ENCODE results near the gene CRIM1.

DNA sequence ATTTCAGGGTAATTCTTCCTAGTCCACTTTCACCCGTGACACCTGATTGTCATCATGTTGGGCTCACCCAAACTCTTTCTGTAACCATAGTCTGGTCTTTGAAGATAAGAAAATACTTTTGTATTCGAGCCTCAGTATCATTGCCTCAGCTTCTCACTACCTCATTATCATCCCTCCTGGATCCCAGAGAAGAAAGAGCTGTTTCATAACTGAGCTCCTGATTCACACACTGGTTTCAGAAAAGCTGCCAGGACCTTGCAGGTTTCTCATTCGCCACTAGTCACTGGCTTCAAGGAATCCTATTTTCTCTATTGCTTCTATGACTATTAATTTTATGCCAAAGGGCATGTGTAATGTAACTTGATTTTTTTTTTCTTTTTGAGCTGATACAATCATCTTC, 2.9 kb upstream of the CRIM1 start:
- TF ChIP-seq, protein P1, sequence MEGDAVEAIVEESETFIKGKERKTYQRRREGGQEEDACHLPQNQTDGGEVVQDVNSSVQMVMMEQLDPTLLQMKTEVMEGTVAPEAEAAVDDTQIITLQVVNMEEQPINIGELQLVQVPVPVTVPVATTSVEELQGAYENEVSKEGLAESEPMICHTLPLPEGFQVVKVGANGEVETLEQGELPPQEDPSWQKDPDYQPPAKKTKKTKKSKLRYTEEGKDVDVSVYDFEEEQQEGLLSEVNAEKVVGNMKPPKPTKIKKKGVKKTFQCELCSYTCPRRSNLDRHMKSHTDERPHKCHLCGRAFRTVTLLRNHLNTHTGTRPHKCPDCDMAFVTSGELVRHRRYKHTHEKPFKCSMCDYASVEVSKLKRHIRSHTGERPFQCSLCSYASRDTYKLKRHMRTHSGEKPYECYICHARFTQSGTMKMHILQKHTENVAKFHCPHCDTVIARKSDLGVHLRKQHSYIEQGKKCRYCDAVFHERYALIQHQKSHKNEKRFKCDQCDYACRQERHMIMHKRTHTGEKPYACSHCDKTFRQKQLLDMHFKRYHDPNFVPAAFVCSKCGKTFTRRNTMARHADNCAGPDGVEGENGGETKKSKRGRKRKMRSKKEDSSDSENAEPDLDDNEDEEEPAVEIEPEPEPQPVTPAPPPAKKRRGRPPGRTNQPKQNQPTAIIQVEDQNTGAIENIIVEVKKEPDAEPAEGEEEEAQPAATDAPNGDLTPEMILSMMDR (conservative IDR thresholded peaks at IDR 0.05; ENCODE audit: low read depth, low read length) = no peak
- no peak for TF ChIP-seq EZH2 (IDR thresholded peaks at IDR 0.05; ENCODE audit: borderline replicate concordance, low read depth, low read length, poor library complexity, severe bottlenecking)

Measured in A673 (cell line).